COLO668 (cell line): Measurements from ENCODE around the gene TLK2.
A peak's percentile ranks its signal among the peaks of the same experiment; 100 is the strongest.
"Not testable (repeated sequence)": the region's sequence is repeated elsewhere in the genome, so short reads cannot be mapped to it uniquely, and the experiment has no call there.

Source experiments
- DNase-seq: peaks from one replicate; lab custom pipeline; 2025; ENCODE audit not compliant: unreplicated experiment; lab: John Stamatoyannopoulos, UW

The TLK2 gene

DNA sequence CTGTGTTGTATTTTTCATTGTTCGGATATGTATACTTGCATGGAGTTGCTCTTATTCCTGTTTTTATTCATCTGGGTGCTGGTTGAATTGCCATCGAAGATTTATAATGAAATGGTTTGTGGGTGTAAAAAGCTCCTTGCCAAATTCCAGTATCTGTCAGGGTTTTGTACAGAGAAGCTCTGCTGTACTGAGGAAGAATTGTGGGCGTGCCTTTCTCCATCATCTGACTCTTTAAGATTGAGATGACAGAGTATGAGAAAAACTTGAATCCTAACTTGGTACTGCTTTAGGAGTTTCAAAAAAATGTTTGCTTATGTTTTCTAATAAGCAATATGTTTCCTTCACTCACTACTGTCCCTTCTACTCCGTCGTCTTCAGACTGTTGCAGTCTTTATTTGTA lies 78.9 kb downstream of the TLK2 start:
- DNase-seq = not testable (repeated sequence)

DNA sequence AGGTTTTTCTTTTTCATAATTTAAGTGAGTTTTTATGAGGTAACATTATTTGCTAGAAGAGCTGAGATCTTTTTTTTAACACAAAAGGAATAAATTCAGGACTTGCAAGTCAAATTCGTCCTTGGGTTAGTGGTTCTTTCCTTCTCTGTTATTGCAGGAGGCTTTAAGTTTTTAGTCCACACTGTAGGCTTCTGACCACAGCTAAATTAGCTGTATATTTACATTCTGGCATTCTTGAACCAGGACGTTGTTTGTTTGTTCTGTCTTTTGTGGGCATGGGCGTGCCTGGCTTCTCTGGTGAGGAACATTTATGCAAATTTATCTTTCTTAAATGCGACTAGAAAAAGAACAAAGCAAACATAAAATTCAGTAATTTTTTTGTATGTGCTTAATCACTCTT lies 80.3 kb downstream of the TLK2 start:
- DNase-seq = not testable (repeated sequence)

DNA sequence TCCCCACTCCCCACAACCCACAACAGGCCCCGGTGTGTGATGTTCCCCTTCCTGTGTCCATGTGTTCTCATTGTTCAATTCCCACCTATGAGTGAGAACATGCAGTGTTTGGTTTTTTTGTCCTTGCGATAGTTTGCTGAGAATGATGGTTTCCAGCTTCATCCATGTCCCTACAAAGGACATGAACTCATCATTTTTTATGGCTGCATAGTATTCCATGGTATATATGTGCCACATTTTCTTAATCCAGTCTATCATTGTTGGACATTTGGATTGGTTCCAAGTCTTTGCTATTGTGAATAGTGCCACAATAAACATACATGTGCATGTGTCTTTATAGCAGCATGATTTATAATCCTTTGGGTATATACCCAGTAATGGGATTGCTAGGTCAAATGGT lies 82.3 kb downstream of the TLK2 start:
- not testable (repeated sequence) for DNase-seq

DNA sequence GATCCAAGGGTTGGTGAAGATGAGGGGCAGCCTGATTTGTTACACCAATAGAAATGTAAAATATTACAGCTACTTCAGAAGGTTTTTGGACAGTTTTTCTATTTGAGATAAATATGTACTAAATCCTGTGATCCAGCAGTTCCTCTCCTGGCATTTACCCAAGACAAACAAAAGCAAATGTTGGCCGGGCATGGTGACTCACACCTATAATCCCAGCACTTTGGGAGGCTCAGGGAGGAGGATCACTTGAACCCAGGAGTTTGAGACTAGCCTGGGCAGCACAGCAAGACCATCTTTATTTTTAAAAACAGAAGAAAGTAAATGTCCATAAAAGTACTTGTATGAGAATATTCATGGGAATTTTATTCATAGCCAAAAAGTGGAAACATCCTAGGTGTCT lies 84.0 kb downstream of the TLK2 start:
- peak; percentile 0 for DNase-seq

DNA sequence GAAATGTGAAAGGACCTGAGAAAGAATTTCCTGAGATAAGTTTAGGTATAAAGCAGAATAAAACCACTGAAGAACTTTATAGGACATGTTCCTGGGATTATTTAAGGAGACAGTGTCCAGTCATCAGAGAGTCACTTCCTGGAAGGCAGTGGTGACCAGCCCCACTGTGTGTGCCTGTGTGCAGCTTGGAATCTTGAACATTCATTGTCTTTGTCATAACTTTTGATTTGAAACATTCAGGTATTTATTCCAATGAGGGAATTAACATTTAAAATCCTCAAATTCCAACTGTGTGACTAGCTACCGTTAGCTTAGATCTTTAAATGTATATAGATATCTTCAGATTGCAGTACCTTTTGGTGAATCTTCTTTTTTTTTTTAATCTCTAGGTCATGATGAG lies 87.2 kb downstream of the TLK2 start:
- DNase-seq = no peak

DNA sequence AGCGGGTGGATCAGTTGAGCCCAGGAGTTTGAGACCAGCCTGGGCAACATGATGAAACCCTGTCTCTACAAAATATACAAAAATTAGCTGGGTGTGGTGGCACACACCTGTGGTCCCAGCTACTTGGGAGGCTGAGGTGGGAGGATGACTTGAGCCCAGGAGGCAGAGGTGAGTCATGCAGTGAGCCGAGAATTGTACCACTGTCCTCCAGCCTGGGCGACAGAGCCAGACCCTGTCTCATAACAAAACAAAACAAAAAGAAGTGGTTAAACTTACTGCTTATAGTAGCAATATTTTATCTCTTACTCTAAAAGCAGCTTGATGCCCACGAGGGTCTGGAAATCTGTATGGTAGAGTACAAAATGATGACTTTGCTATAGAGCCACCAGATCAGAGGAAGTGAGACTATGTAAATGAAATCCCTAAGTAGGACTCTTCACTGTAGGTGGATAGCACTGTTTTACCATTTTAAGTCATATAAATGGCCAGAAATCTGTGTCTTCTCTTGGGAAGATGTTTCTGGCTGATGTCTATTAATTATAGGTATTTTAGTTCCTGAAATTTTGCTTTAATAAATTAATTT lies 88.5 kb downstream of the TLK2 start:
- DNase-seq = no peak

DNA sequence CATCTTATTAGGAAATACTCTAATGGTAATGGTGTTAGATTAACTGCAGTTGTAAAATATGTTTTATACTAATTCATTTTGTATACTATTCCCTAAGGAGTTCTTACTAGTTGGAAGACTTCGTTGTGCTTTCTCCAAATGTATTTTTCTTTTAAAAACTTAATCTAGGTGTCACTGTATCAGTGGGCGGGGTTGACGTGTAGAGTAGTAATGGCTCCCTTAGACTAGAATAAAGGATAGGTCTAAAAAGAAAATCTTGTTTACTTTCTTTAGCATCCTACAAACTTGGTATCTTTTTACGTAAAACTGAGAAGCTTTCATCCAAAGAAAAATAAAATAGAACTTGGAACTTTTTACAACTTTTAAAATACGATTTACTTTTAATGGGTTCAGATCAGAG lies 93.9 kb downstream of the TLK2 start:
- no peak for DNase-seq

DNA sequence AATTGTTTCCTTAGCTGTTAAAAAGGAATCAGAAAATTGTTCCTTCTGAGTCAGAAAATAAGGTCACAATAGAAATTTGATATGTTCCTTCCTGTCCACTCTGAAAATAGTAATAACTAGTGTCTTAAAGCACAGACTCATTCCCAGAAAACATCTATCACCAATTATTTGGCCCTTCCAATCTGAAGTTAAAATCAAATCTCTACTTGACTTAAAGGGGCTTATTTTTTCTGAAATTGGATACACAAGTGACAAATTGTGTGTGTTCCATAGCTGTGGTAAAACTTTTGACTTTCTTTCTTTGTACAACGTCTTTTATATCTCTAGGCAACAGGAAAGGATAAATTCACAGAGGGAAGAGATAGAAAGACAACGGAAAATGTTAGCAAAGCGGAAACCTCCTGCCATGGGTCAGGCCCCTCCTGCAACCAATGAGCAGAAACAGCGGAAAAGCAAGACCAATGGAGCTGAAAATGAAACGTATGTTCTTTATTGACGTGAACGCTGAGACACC lies 94.3 kb downstream of the TLK2 start:
- no peak for DNase-seq

DNA sequence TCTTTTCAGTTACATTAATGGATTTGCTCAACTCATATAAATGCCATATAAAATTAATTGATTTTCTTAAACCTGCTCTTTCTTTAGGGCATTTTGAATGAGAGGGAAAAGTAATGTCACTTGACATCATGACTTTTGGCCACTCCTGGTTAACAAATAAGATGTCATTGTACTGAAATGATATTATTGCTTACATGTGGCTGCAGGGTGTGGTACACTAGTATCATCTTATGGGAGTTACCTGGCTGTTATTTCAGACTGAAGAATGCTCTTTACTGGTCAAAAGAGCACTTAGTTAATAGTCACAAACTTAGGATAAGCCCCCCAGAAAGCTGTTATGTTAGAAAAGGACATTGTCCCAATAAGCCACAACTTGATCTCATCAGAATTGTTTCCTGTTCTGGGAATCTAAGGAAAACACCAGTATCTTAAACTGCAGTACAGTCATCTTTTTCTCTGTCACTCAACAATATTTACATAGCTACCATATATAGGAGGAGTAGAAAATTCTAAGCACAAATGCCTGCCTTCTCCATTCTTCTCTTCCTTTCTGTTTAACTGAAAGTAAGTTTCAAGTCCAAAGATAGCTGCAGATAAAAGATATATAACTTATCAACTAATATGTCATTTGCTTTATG lies 95.0 kb downstream of the TLK2 start:
- no peak for DNase-seq

DNA sequence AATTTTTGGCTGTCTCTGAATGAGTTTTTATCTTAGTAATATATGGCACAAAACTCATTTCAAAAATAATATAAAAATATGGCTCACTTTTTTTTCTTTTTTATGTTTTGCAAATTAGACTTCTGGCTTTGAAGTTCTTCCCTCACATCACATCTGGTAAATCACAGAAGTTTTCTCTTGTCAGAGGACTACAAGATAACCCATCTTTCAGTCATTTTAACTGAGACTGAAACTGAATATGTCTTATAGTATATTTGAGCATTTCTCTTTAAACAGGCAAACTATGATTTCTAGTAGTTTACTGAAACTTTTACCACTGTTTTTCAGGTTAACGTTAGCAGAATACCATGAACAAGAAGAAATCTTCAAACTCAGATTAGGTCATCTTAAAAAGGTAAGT lies 97.8 kb downstream of the TLK2 start:
- DNase-seq = no peak

DNA sequence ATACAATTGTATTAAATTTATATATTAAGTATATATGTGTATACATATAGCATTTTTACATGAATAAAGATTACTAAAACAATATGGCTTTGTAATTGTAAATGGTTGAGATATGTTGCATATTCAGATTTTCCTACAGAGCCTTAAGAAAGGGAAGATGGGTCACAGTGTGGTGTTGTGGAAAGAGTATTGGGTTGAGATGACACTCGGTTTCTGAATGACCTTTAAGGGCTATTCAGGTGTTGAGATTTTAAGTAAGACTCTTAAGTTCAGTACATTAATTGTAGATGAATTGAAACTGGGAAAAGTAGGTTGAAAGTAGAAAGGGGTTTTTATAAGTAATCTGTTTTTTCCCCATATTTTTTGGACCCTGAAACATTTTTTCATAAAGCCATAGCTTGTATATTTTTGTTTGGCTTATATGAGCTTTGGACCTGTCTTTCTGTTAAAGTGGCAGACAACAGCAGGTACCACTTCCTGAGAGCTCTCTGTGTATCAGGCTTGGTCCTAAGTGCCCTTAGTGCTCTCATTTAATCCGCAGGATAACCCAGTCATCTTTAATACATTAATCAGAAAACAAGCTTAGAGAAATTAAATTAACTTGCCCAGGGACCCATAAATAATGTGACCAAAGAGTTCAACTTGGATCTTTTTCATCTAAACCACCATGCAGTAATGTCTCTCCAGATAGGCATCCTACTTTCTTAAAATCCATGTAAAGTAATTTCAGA lies 100.3 kb downstream of the TLK2 start:
- no peak for DNase-seq

DNA sequence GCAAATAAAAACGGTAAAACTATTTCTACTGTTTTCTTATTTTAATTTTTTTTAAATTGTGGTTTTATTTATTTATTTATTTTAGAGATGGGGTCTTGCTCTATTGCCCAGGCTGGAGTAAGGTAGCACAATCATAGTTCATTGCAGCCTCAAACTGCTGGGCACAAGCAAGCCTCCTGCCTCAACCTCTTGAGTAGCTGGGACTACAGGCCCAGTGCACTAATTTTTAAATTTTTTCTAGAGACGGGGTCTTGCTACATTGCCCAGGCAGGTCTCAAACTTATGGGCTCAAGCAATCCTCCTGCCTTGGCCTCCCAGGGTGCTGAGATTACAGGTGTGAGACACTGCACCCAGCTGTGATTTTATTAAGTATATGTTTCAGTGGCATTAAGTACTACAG lies 102.3 kb downstream of the TLK2 start:
- no peak for DNase-seq

DNA sequence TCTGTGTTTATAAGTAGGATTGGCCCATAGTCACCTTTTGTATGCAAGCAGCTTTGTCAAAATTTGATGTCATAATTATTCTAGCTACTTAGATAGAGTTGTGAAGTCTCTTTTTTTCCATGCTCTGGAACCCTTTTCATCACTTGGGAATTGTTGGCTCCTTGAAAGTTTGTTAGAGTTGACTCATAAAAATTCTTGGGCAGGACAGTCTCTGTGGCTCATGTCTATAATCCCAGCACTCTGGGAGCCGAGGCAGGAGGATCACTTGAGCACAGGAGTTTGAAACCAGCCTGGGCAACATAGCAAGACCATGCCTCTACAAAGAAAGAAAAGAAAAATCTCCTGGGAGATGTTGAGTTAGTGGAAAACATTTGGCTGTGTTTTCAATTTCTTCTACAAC lies 103.1 kb downstream of the TLK2 start:
- DNase-seq = no peak

DNA sequence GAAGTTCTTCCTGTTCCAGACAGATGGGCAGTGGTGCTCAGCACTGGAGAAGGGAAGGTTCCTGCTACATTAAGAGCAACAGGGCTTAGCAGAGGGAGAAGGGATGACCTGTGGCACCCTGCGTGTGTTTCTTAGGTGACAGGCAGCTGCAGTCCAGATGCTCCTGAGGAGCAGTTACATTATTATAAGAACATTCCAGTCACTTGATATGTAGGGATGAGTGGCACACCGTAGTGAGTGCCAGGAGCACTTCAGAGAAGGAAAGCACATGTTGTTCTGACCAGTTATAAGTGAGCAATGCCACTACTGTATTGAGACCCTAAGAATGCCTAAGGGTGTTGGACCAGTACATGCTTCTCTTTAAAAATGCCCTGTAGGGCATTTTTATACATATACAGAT lies 108.9 kb downstream of the TLK2 start:
- no peak for DNase-seq

DNA sequence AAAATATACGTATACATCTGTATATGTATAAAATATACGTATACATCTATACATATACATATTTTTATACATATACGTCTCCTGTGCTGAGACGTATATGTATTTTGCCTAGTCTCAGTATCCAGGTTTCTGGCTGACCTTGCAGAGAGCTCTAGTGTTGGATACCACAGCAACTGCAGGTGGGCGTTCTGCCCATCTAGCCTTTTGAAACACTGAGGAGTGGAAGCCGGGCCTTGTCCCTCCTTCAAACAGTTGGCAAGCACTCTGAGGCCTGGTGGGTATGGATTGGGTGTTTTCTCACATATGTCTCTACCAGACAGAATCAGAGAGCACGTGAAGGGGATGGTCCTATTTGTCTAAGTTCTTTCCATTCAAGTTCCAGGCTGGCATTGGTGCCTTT lies 109.5 kb downstream of the TLK2 start:
- no peak for DNase-seq

DNA sequence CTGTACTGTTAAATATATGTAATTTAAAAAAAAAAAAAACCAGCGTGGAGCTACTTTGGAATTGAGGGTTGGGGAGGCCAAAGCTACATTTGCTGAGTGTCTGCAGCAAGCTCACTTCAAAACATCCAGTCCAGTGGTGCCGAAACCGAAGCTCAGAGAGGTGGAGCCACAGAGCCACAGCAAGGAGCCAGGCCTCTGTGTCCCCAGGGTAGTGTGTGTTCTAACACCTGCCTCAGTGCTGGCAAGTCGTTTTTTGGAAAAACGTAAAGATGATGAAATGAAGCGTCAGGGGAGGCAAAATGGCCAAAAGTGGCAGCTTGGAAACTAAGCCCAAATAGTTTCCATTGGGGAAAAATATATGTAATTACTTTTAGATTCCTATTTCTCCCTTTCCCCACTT lies 112.7 kb downstream of the TLK2 start:
- no peak for DNase-seq

DNA sequence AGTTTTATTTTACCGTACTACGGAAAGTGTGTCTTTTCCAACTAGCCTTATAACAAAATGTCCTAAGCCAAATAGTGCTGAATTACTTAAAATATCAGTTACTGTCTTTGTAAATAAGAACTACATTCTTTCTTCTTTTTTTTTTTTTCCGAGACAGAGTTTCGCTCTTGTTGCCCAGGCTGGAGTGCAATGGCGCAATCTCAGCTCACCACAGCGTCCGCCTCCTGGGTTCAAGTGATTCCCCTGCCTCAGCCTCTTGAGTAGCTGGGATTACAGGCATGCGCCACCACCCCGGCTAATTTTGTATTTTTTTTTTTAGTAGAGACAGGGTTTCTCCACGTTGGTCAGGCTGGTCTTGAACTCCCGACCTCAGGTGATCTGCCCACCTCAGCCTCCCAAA lies 113.2 kb downstream of the TLK2 start:
- not testable (repeated sequence) for DNase-seq

DNA sequence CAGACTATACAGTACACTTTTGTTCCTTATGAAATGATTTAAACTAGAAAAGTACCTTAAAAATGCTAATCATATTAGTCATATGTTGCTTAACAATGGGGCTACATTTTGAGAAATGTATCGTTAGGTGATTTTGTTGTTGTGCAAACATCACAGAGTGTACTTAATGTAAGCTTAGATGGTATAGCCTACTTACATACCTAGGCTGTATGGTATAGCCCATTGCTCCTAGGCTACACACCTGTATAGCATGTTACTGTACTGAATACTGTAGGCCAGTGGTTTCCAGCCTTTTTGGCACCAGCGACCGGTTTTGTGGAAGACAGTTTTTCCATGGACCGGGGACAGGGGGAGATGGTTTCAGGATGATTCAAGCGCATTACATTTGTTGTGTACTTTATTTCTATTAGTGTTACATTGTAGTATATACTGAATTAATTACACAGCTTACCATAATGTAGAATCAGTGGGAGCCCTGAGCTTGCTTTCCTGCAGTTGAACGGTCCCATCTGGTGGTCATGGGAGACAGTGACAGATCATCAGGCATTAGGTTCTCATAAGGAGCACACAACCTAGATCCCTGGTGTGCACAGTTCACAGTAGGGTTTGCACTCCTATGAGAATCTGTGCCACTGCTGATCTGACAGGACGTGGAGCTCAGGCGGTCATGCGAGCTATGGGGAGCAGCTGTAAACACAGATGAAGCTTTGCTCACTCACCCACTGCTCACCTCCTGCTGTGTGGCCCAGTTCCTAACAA lies 113.9 kb downstream of the TLK2 start:
- no peak for DNase-seq

DNA sequence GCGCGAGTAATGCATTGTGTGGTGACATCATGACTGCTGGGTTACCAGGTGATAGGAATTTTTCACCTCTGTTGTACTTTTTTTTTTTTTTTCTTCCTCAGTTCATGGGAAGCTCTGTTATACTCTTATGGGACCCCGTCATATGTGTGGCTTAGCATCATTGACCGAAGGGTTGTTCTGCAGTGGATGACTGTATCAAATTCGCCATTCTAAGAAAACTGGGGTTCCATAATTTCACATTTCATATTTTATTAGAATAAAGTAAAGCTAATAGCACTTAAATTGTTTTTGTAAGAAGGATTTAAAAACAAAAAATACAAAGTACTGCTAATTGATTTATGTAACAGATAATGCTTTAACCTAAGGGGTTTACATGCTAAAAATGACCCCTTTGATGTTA lies 116.9 kb downstream of the TLK2 start:
- no peak for DNase-seq

DNA sequence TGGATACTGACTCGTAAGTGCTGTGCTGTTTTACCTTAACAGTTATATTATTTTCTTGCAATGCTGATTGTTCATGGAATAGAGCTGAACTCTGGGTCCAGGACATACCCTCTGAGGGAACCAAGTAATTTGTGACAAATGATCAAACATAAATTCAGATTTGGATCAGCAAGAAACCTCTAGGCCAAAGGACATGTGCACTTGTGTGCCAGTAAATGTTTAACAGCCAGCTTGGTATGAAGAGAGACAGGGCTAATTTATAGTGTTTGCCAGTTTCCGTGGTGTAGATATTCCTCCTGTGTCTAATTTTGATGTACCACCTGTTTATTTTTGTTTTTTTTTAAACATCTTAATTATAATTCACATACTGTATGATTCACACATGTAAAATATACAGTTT lies 118.0 kb downstream of the TLK2 start:
- no peak for DNase-seq

DNA sequence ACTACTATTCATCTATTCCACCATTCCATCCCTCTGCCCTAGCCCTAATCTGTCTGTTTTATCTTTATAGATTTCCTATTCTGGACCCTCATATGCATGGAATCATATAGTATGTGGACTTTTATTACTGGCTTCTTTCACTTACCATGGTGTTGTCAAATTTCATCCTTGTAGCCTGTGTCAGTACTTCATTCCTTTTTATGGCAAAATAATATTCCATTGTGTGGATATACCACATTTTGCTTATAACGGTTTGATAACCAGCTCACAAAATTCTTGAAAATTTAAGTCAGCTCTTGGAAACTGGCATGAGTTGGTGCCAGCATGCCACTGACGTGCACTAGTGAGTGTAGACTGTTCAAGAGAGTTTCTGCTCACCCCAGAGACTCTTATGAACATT lies 118.5 kb downstream of the TLK2 start:
- no peak for DNase-seq

DNA sequence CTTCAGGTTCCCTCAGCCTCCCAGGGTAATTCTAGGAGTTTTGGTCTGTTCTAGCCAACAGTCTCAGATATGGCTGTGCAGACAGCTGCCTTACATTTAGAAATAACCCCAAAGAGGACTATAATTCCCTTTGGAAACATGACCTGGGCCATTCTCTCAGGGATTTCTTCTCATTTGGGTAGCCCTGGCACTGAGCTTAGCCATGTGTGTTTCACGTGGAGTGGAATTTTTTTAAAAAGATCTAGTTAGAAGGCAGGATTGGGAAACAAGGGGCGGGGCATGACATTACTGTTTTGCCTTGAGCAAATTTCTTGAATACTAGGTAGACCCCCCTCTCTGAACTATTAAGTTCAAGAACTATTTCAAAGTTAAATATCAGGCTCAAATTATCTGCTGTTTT lies 119.3 kb downstream of the TLK2 start:
- DNase-seq = no peak
